ENCODE data around the gene PLCE1.

PLCE1 gene

DNA sequence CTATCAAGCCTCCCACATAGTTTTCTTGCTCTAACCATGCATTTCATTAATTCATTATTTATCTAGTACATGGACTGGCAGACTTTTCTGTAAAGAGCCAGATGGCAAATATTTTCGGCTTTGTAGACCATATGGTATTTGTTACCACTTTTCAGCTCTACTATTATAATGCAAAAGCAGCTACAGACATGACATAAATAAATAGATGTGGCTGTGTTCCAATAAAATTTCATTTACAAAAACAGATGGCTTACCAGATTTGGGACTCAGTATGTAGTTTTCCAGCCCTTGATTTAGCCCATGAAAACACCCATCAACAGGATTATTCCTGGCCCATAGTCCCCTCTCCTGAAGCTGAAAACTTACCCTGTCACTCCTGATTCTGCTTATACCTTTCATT lies 32.1 kb downstream of the PLCE1 start:
- FAIRE-seq, result no peak

DNA sequence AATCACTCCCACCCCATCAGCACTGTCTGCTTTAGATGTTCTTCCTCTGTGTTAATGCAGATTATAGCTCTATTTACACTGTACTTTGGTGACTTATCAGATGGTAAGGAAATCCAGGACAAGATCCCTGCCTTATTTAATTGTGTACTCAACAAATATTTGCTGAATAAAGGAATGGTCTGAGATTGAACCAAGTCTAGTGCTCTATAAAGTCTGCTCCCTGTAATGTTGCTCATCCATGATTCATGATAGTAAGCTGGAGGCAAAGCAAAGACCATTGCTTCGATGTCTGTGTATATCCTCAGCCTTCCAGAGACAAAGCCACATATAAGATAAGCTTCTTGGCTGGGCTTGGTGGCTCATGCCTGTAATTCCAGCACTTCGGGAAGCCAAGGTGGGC lies 33.5 kb downstream of the PLCE1 start:
- FAIRE-seq, result no peak

DNA sequence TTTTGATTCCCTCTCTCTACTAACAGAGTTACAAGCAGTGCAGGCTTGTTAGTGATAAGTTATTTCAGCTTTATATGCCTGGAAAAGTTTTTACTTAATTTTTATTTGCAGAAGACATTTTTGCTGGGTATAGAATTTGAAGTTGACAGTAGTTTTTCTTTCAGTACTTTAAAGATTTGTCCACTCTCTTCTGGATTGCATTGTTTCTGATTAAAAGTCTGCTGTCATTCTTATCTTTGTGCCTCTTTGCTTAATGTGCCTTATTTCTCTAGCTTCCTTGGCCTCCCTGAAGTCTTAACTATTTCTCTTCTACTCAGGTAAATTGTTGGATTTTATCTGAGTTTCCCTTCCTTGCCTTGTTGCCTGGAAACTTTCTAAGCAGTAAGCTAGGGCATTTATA lies 36.2 kb downstream of the PLCE1 start:
- FAIRE-seq, result no peak

DNA sequence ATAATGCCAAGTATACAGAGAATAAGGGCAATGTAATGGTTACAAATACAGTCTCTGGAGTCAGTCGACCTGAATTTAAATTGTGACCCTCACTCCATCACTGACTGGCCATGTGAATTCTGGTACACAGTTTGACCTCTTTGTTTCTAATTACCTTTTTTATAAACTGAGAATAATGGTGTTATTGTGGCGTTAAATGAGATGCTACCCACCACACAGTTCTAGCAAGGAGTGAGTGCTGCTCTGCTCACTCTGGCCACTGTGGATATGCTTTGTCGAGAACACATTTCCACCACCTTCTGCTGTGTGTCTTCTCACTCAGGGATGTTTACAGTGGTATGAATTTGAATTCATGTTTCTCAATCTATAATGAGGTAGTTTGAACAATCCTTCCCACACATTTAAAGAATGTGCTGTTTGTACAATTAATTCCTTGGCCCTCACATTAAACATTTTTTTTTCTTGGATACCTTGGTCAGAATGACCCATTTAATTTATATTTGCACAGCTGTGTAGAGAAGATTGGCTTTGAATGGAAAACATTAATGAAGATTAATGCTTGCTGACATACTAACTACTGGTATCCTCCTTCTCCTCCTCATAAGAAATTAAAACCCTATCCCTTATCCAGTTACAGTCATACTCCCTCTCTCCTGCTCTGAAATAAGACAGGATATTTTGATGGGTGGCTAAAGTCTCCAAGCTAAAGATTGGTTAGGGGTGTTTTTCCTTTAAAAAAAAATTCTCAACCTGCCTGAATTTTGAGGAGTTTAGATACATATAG lies 42.4 kb downstream of the PLCE1 start:
- FAIRE-seq, result no peak

- FAIRE-seq, result no peak
Observed at GRCh38 chr10:94036766-94037033, 43.0 kb downstream of the PLCE1 start.

DNA sequence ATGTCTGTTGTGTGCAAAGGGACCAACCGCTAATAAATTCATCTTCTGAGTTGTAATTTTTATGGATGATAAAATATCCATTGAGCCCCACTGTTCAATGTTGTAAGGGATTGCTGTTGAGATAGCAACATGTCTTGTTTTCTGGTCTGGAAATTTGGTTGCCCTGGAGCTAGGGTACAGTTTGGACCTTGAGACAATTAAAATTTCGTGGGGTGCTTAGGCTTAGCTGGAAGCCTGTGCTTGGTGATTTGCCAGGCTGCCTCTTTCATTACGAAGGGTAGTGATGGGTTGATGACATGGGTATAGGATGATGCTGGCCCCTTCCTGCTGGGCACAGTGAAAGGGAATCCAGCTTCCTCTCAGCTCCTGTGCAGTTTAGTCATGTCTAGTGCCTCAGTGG lies 43.6 kb downstream of the PLCE1 start:
- no peak for FAIRE-seq

DNA sequence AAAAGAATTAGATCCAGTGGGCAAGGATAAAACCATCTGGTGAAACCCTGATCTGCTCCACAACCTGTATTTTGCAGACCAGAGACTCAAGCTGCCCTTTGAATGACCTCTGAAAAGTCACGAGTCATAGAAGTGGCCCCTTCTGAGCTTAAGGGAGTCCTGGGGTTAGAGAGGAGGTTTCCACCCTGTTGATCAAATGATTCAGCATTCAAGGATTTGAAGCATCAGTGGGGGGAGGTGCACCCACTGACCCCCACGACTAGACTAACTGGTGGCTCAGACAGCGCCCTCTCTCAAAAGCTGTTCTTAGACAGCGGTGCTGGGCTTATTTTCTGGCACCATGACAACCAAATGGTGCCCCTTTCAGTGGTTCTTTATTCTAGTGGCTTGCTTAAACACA lies 44.3 kb downstream of the PLCE1 start:
- no peak for FAIRE-seq

GRCh38 chr10:94041206-94041605 lies 47.5 kb downstream of the PLCE1 start:
- no peak for FAIRE-seq

DNA sequence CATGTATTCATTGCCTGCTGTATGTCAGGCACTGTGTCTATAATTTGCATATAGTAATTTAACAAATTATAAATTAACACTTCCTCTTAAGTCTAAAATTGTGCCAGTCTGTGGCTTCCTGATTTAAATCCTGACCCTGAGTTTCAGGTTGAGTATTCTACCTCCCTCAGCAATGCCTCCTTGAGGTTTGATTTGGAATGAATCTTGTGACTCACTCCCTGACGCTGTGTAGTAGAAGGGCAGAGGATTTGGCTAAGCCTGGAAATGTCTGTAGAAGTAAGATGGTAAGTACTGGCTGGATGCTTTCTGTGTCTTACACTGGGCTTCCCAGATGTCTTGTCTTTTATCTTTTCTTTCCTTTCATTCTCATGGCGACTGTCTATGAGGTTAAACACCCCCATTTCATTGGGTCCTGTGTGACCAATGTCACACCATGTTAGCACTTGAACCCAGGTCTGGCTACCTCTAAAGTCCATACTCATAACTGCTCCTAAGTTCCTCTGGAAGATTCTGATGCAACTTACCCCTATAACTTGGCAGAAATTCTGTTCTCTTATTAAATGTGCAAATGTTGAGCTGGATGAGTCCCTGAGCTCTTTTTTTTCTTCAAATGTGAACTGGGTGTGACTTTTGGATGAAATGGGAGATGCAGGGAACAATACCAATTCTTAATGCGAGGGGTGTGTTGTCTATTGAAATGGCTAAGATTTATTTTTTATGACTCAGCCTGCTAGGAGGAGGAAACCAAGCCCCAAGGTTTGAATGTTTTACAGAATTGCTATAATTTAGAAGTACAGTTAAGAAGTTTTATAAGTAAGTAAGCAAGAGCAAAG lies 48.5 kb downstream of the PLCE1 start:
- FAIRE-seq, result no peak

GRCh38 chr10:94042834-94043175 lies 49.1 kb downstream of the PLCE1 start:
- no peak for FAIRE-seq

All from A204.1 (cell line).